ENCODE results near the gene TRAP1.

TRAP1 gene

GRCh38 chr16:3641801-3642396, 75.4 kb downstream of the TRAP1 start:
- no peaks in the 10 kb centered on the region for H3K9me3 ChIP-seq
- H3K27me3 ChIP-seq, result no peaks in the 10 kb centered on the region
- no peak for TF ChIP-seq CTCF (IDR thresholded peaks at IDR 0.05)
- H3K4me3 ChIP-seq (ENCODE audit: low read depth in 1 of 2, low read length in 1 of 2), result no peak overlapping the region
- H3K27ac ChIP-seq, result no peak overlapping the region
- peaks cover 11% of the 10 kb centered on the region in 2 experiments for H3K4me1 ChIP-seq (ENCODE audit: control insufficient read depth in 1 of 2, insufficient read depth in 1 of 2, low read depth in 1 of 2, low read length in 1 of 2)
- peaks cover 73% of the 10 kb centered on the region for H3K36me3 ChIP-seq

DNA sequence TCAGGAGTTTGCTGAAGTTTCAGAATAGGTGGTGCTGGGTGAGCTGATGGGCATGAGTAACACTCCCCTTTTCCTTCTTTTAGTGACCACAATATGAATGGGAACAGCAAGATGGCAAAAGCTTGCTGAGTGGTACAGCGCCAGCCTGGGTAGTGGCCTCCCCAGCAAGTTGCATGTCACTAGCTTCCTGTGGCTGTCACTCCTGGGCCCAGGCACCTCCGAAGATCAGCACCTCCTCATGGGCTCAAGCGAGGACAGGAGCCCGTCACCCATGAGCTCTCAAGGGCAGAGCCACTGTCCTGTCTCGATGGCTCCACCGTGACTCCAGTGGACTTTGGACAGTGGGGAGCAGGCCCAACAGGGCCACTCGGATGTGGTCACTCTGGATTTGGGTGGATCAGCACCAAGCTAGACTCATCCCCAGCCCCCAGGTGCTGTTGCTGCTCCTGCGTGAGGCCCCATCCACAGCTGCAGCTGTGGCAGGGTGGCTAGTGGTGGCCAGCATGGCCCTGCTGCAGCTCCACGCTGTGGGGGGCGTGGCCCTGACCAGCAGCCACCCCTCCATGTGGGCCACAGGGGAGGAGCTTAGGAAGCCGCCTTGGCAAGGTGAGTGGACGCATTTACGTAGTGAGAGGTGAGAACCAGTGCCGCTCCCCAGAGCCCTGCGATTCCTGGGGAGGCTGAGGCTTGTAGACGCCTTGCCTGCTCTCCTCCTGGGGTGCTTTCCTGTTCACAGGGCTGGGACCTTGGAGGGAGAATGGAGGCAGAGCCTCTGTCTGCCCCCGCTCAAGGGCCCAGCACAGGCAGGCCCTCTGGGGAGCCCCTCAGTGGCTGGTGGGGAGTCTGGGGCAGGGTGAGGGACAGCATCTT, 76.5 kb downstream of the TRAP1 start:
- Histone ChIP-seq H3K36me3 (peaks cover 62% of the 10 kb centered on the region), H3K4me3 (ENCODE audit: low read depth in 1 of 2, low read length in 1 of 2) (no peak overlapping the region), H3K27ac (no peak overlapping the region), H3K4me1 (ENCODE audit: control insufficient read depth in 1 of 2, insufficient read depth in 1 of 2, low read depth in 1 of 2, low read length in 1 of 2) (peaks cover 11 to 13% of the 10 kb centered on the region in 2 experiments), H3K27me3 (no peaks in the 10 kb centered on the region), H3K9me3 (no peaks in the 10 kb centered on the region)
- TF ChIP-seq CTCF (IDR thresholded peaks at IDR 0.05), result no peak

GRCh38 chr16:3640207-3640606, 77.1 kb downstream of the TRAP1 start:
- no peaks in the 10 kb centered on the region for H3K9me3 ChIP-seq
- H3K36me3 ChIP-seq, result peaks cover 56% of the 10 kb centered on the region
- no peak overlapping the region for H3K27ac ChIP-seq
- H3K4me1 ChIP-seq (ENCODE audit: control insufficient read depth in 1 of 2, insufficient read depth in 1 of 2, low read depth in 1 of 2, low read length in 1 of 2), result peaks cover 11 to 13% of the 10 kb centered on the region in 2 experiments
- H3K4me3 ChIP-seq (ENCODE audit: low read depth in 1 of 2, low read length in 1 of 2), result no peak overlapping the region
- no peak for TF ChIP-seq CTCF (IDR thresholded peaks at IDR 0.05)
- no peaks in the 10 kb centered on the region for H3K27me3 ChIP-seq

GRCh38 chr16:3638916-3639644, 78.2 kb downstream of the TRAP1 start:
- H3K4me3 ChIP-seq (ENCODE audit: low read depth in 1 of 2, low read length in 1 of 2), result no peak overlapping the region
- H3K27me3 ChIP-seq, result no peaks in the 10 kb centered on the region
- H3K4me1 ChIP-seq (ENCODE audit: control insufficient read depth in 1 of 2, insufficient read depth in 1 of 2, low read depth in 1 of 2, low read length in 1 of 2), result peaks cover 11 to 13% of the 10 kb centered on the region in 2 experiments
- H3K36me3 ChIP-seq, result peaks cover 46% of the 10 kb centered on the region
- no peak for TF ChIP-seq CTCF (IDR thresholded peaks at IDR 0.05)
- H3K27ac ChIP-seq, result no peak overlapping the region
- no peaks in the 10 kb centered on the region for H3K9me3 ChIP-seq

- peaks cover 29% of the 10 kb centered on the region for H3K36me3 ChIP-seq
- H3K27ac ChIP-seq, result peak overlapping the region; percentile 74
- peaks cover 11 to 13% of the 10 kb centered on the region in 2 experiments for H3K4me1 ChIP-seq (ENCODE audit: control insufficient read depth in 1 of 2, insufficient read depth in 1 of 2, low read depth in 1 of 2, low read length in 1 of 2)
- no peak overlapping the region for H3K4me3 ChIP-seq (ENCODE audit: low read depth in 1 of 2, low read length in 1 of 2)
- TF ChIP-seq CTCF (IDR thresholded peaks at IDR 0.05), result no peak
- no peaks in the 10 kb centered on the region for H3K27me3 ChIP-seq
- H3K9me3 ChIP-seq, result no peaks in the 10 kb centered on the region
Measured at GRCh38 chr16:3637371-3637923, 79.9 kb downstream of the TRAP1 start.

Data from neutrophil (primary cell).